ENCODE measurements around the gene CEP350.

- no peak for TF ChIP-seq CTCF (conservative IDR thresholded peaks at IDR 0.05; ENCODE audit: low read depth, low read length)
- no peak for TF ChIP-seq EZH2 (IDR thresholded peaks at IDR 0.05; ENCODE audit: borderline replicate concordance, low read depth, low read length, poor library complexity, severe bottlenecking)
Measured at GRCh38 chr1:179971563-179972496, 17.2 kb downstream of the CEP350 start.
